ENCODE data around the gene WDR20.
"Not testable (repeated sequence)": the region's sequence is repeated elsewhere in the genome, so short reads cannot be mapped to it uniquely, and the experiment has no call there.

- not testable (repeated sequence) for TF ChIP-seq EZH2 (IDR thresholded peaks at IDR 0.05; ENCODE audit: borderline replicate concordance, insufficient read depth, low read depth, low read length, poor library complexity, severe bottlenecking); CTCF (IDR thresholded peaks at IDR 0.05)
These were observed 100.8 kb downstream of the WDR20 start for GRCh38 chr14:102240481-102240880.
